ENCODE data around the gene AHRR. TPM values are rescaled to one million over a fixed set of nuclear protein-coding genes. Genes with fewer than 3 reads are reported as not detected.

The AHRR gene
- total and polyA plus RNA-seq, 10 of the 15 experiments (the other 5 are each of a cell fraction or from before 2014, with no cell fraction given), result 0.90 to 35.2 (median 19.2) TPM

DNA sequence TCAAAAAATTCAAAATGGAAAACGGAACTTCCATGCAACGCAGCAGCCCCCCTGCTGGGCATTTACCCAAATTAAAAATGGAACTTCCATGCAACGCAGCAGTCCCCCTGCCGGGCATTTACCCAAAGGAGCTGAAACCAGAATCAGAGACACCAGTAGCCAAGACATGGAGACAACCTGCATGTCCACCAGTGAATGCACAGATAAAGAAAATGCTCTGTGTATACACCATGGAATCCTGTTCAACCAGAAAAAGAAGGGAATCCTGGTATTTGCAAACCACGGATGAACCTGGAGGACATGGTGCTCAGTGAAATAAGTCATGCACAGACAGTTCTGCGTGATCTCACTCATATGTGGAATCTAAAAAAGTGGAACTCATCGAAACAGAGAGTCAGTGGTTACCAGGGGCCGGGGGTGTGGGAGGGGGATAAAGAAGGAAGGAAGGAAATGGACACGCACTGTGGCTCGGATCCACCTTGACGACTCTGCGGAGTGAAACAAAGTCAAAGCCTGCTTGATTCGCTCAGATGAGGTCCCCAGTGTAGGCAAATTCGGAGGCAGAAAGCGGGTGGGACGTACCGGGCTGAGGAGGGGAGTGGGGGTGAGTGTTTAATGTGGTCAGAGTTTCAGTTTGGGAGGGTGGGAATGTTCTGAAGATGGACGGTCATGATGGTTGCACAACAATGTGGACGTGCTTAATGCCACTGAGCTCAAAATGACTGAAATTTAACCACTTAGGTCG, 81.3 kb downstream of the AHRR start:
- DNase-seq (ENCODE audit: low read depth, low spot score) (peak; percentile 91), ATAC-seq (peak; percentile 72), FAIRE-seq (peak; percentile 91)
- 1% methylated on average over 20 of the region's 20 CpGs for WGBS (ENCODE audit: insufficient coverage, insufficient replicate concordance, low lambda C conversion rate, missing lambda C conversion rate)
- intact Hi-C loops (cut with micrococcal nuclease; ENCODE audit: unreplicated experiment), result loop anchor here (2.0 kb wide), 1 partner anchor 34 kb away; no protein-coding TSS in a partner anchor
- Histone ChIP-seq H3K4me3 (peak overlapping the region; percentile 2; the same call in 1 of the 2 replicates), H2AFZ (ENCODE audit: control insufficient read depth, low read depth, low read length) (no peak overlapping the region), H3K36me3 (ENCODE audit: control insufficient read depth in 2 of 2, insufficient read depth in 2 of 2, low read length in 1 of 2) (peaks cover 3 to 16% of the 10 kb centered on the region in 2 experiments; a peak in 3 of 4 replicates), H3K79me2 (ENCODE audit: control insufficient read depth, insufficient read depth, low read length) (no peaks in the 10 kb centered on the region; the same call in none of the 2 replicates), H3K4me1 (ENCODE audit: control insufficient read depth, insufficient read depth, low read length) (peaks cover 56% of the 10 kb centered on the region), H3K9me3 (replicated peaks; ENCODE audit: control insufficient read depth, insufficient read depth, low read length) (peaks cover 5% of the 10 kb centered on the region; the same call in 2 of the 3 replicates), H3K27me3 (replicated peaks in 1 of 2; ENCODE audit: control insufficient read depth in 2 of 2, insufficient read depth in 2 of 2, low read length in 1 of 2) (no peaks in the 10 kb centered on the region), H3K4me2 (ENCODE audit: control insufficient read depth, insufficient read depth) (peak overlapping the region; percentile 45), H3K27ac (ENCODE audit: control insufficient read depth, insufficient read depth) (peak overlapping the region; percentile 67), H3K9ac (ENCODE audit: control insufficient read depth, insufficient read depth, low read length) (no peak overlapping the region), H4K20me1 (ENCODE audit: control insufficient read depth, insufficient read depth) (no peaks in the 10 kb centered on the region)
- ChIA-PET CTCF (interaction anchor here (1.0 to 2.7 kb wide), 4 partner anchors 22 to 86 kb away, joined by 3 to 7 read pairs (median 4); no protein-coding TSS in a partner anchor), POLR2A (interaction anchor here (0.6 to 1.9 kb wide), 6 partner anchors 9 to 61 kb away, joined by 3 to 6 read pairs (median 4); no protein-coding TSS in a partner anchor), SMC1A (ENCODE audit: uncharacterized antibody, unreplicated experiment) (interaction anchor here (1.2 to 1.7 kb wide), 4 partner anchors 11 to 29 kb away, joined by 3 to 8 read pairs (median 4); no protein-coding TSS in a partner anchor), RAD21 (ENCODE audit: unreplicated experiment) (interaction anchor here (2.6 to 2.7 kb wide), 2 partner anchors 10 to 22 kb away, joined by 6 to 9 read pairs; no protein-coding TSS in a partner anchor)
- BruUV-seq (replicated peaks), result no TSS peak
- in situ Hi-C loops (cut with MboI), result no loop called here
- TF ChIP-seq ESRRA (IDR thresholded peaks at IDR 0.05; ENCODE audit: low read length) (no peak), FOXM1 (IDR thresholded peaks at IDR 0.05; ENCODE audit: low read depth, low read length) (peak; percentile 97), RAD51 (IDR thresholded peaks at IDR 0.05) (no peak), ZSCAN29 (IDR thresholded peaks at IDR 0.05) (no peak), TAF1 (IDR thresholded peaks at IDR 0.05; ENCODE audit: borderline replicate concordance, low read depth, low read length) (no peak), JUNB (IDR thresholded peaks at IDR 0.05) (peak; percentile 89), CBFB (IDR thresholded peaks at IDR 0.05; ENCODE audit: low read depth) (peak; percentile 96), CREM (IDR thresholded peaks at IDR 0.05; ENCODE audit: low read depth) (peak; percentile 92), ZBTB33 (IDR thresholded peaks at IDR 0.05) (no peak), POLR2AphosphoS2 (IDR thresholded peaks at IDR 0.05; ENCODE audit: low read depth, low read length) (no peak; the same call in 1 of the 2 replicates), SMARCA5 (IDR thresholded peaks at IDR 0.05) (no peak), ZNF622 (IDR thresholded peaks at IDR 0.05) (no peak), GABPA (IDR thresholded peaks at IDR 0.05; ENCODE audit: low read depth) (no peak), NFIC (IDR thresholded peaks at IDR 0.05; ENCODE audit: low read depth, low read length) (peak; percentile 97)
- TF ChIP-seq, protein P1, sequence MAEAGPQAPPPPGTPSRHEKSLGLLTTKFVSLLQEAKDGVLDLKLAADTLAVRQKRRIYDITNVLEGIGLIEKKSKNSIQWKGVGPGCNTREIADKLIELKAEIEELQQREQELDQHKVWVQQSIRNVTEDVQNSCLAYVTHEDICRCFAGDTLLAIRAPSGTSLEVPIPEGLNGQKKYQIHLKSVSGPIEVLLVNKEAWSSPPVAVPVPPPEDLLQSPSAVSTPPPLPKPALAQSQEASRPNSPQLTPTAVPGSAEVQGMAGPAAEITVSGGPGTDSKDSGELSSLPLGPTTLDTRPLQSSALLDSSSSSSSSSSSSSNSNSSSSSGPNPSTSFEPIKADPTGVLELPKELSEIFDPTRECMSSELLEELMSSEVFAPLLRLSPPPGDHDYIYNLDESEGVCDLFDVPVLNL (IDR thresholded peaks at IDR 0.05; ENCODE audit: low read depth, low read length), result no peak
- TF ChIP-seq, protein P2, sequence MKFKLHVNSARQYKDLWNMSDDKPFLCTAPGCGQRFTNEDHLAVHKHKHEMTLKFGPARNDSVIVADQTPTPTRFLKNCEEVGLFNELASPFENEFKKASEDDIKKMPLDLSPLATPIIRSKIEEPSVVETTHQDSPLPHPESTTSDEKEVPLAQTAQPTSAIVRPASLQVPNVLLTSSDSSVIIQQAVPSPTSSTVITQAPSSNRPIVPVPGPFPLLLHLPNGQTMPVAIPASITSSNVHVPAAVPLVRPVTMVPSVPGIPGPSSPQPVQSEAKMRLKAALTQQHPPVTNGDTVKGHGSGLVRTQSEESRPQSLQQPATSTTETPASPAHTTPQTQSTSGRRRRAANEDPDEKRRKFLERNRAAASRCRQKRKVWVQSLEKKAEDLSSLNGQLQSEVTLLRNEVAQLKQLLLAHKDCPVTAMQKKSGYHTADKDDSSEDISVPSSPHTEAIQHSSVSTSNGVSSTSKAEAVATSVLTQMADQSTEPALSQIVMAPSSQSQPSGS (IDR thresholded peaks at IDR 0.05; ENCODE audit: low read length), result peak; percentile 87; the same call in 1 of the 2 replicates
- TF ChIP-seq, protein P3, sequence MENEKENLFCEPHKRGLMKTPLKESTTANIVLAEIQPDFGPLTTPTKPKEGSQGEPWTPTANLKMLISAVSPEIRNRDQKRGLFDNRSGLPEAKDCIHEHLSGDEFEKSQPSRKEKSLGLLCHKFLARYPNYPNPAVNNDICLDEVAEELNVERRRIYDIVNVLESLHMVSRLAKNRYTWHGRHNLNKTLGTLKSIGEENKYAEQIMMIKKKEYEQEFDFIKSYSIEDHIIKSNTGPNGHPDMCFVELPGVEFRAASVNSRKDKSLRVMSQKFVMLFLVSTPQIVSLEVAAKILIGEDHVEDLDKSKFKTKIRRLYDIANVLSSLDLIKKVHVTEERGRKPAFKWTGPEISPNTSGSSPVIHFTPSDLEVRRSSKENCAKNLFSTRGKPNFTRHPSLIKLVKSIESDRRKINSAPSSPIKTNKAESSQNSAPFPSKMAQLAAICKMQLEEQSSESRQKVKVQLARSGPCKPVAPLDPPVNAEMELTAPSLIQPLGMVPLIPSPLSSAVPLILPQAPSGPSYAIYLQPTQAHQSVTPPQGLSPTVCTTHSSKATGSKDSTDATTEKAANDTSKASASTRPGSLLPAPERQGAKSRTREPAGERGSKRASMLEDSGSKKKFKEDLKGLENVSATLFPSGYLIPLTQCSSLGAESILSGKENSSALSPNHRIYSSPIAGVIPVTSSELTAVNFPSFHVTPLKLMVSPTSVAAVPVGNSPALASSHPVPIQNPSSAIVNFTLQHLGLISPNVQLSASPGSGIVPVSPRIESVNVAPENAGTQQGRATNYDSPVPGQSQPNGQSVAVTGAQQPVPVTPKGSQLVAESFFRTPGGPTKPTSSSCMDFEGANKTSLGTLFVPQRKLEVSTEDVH (IDR thresholded peaks at IDR 0.05; ENCODE audit: low read depth, partially characterized antibody), result no peak

All from GM12878 (cell line).